ENCODE results near the gene MYRIP. TPM values are rescaled to one million over a fixed set of nuclear protein-coding genes. Genes with fewer than 3 reads are reported as not detected.

MYRIP gene
- total RNA-seq, 4 donors from 2014 or later = 3.5 to 31.1 (median 12.1) TPM

- no peak for TF ChIP-seq CTCF (IDR thresholded peaks at IDR 0.05)
- TF ChIP-seq POLR2A (IDR thresholded peaks at IDR 0.05) = no peak
- no peaks in the 10 kb centered on the region for H3K36me3 ChIP-seq
- no peaks in the 10 kb centered on the region for H3K9me3 ChIP-seq
- H3K4me1 ChIP-seq = no peaks in the 10 kb centered on the region
- no peaks in the 10 kb centered on the region for H3K27me3 ChIP-seq
- DNase-seq = no peak
- no peak overlapping the region for H3K27ac ChIP-seq
- intact Hi-C loops (cut with DNase I; ENCODE audit: low total_unique reads) = no loop called here
- no peak overlapping the region for H3K4me3 ChIP-seq
Measured at GRCh38 chr3:40054568-40055222, 245.3 kb downstream of the MYRIP start.

- Histone ChIP-seq H3K36me3 (no peaks in the 10 kb centered on the region), H3K27me3 (no peaks in the 10 kb centered on the region), H3K4me1 (no peaks in the 10 kb centered on the region), H3K9me3 (no peaks in the 10 kb centered on the region), H3K4me3 (no peak overlapping the region), H3K27ac (no peak overlapping the region)
- intact Hi-C loops (cut with DNase I; ENCODE audit: low total_unique reads) = no loop called here
- no peak for TF ChIP-seq POLR2A (IDR thresholded peaks at IDR 0.05)
- no peak for TF ChIP-seq CTCF (IDR thresholded peaks at IDR 0.05)
- DNase-seq = no peak
Measured at GRCh38 chr3:40055361-40055760, 246.0 kb downstream of the MYRIP start.

- Histone ChIP-seq H3K4me1 (no peaks in the 10 kb centered on the region), H3K9me3 (no peaks in the 10 kb centered on the region), H3K4me3 (no peak overlapping the region), H3K36me3 (no peaks in the 10 kb centered on the region), H3K27me3 (no peaks in the 10 kb centered on the region), H3K27ac (no peak overlapping the region)
- no peak for TF ChIP-seq CTCF (IDR thresholded peaks at IDR 0.05)
- no peak for TF ChIP-seq POLR2A (IDR thresholded peaks at IDR 0.05)
- no peak for DNase-seq
- intact Hi-C loops (cut with DNase I; ENCODE audit: low total_unique reads) = no loop called here
Measured at GRCh38 chr3:40055956-40056355, 246.5 kb downstream of the MYRIP start.

- TF ChIP-seq POLR2A (IDR thresholded peaks at IDR 0.05) (no peak), CTCF (IDR thresholded peaks at IDR 0.05) (no peak)
Measured at GRCh38 chr3:40057077-40057476, 247.7 kb downstream of the MYRIP start.

GRCh38 chr3:40057786-40058185 lies 248.4 kb downstream of the MYRIP start:
- TF ChIP-seq POLR2A (IDR thresholded peaks at IDR 0.05) (no peak), CTCF (IDR thresholded peaks at IDR 0.05) (no peak)
- H3K9me3 ChIP-seq = no peaks in the 10 kb centered on the region
- H3K4me1 ChIP-seq = no peaks in the 10 kb centered on the region
- H3K4me3 ChIP-seq = no peak overlapping the region
- DNase-seq = no peak
- intact Hi-C loops (cut with DNase I; ENCODE audit: low total_unique reads) = no loop called here
- H3K27me3 ChIP-seq = no peaks in the 10 kb centered on the region
- no peaks in the 10 kb centered on the region for H3K36me3 ChIP-seq
- no peak overlapping the region for H3K27ac ChIP-seq

More at GRCh38 chr3:40057077-40057476, 247.7 kb downstream of the MYRIP start:
- no peaks in the 10 kb centered on the region for H3K9me3 ChIP-seq
- DNase-seq = no peak
- H3K27me3 ChIP-seq = no peaks in the 10 kb centered on the region
- intact Hi-C loops (cut with DNase I; ENCODE audit: low total_unique reads) = no loop called here
- H3K4me1 ChIP-seq = no peaks in the 10 kb centered on the region
- no peak overlapping the region for H3K4me3 ChIP-seq
- H3K27ac ChIP-seq = no peak overlapping the region
- no peaks in the 10 kb centered on the region for H3K36me3 ChIP-seq

Data from uterus (tissue), 4 donors.